PFSK-1 (cell line): Measurements from ENCODE around the gene RAB7A.

Experiments
- FOXP2 ChIP-seq: optimal IDR thresholded peaks from 2 replicates; pipeline ENCODE3; 2011; ENCODE audit warnings: borderline replicate concordance, control low read depth, inconsistent platforms; ENCODE audit not compliant: insufficient read depth; ENCODE audit errors: extremely low read length, extremely low read depth
- POLR2AphosphoS5 ChIP-seq: IDR thresholded peaks from 2 replicates; pipeline ENCODE4 v1.6.1; 2012; ENCODE audit warnings: low read depth, mild to moderate bottlenecking, control low read depth, low read length, moderate library complexity
- SIN3A ChIP-seq: IDR thresholded peaks from 2 replicates; pipeline ENCODE4 v1.6.1; 2012; ENCODE audit warnings: mild to moderate bottlenecking, low read length, moderate library complexity, borderline replicate concordance; ENCODE audit not compliant: insufficient read depth
- TAF1 ChIP-seq: IDR thresholded peaks from 2 replicates; pipeline ENCODE4 v1.6.1; 2012; ENCODE audit warnings: low read length, control low read depth, borderline replicate concordance; ENCODE audit not compliant: insufficient read depth
- TF ChIP-seq, protein P1 (sequence below), 2 experiments: IDR thresholded peaks; 2 replicates each; pipeline versions ENCODE4 v1.6.1 to v1.8.0; 2011 to 2012; ENCODE audit warnings: low read depth in 2 of 2, low read length in 2 of 2, control low read depth in 1 of 2, inconsistent platforms in 1 of 2, mild to moderate bottlenecking in 1 of 2, moderate library complexity in 1 of 2; ENCODE audit not compliant: insufficient read depth in 1 of 2

The RAB7A gene

DNA sequence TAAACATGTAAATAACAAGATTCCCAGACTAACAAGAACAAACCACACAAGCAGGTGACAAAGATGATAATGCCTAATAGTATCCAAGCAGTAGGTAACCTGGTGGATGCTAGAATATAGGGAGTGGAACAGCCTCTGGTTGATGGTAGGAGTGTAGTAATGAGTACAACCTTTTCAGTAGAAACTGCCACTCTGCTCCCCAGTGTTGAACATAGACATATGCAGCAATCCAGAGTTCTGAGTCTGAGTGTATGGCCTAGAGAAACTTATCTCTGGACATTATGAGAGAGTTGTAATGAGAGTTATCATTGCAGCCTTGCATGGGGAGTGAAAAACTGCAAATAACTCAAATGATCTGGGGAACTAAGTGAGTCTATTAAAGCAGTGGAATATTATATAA lies 77.3 kb downstream of the RAB7A start:
- TF ChIP-seq, protein P1, sequence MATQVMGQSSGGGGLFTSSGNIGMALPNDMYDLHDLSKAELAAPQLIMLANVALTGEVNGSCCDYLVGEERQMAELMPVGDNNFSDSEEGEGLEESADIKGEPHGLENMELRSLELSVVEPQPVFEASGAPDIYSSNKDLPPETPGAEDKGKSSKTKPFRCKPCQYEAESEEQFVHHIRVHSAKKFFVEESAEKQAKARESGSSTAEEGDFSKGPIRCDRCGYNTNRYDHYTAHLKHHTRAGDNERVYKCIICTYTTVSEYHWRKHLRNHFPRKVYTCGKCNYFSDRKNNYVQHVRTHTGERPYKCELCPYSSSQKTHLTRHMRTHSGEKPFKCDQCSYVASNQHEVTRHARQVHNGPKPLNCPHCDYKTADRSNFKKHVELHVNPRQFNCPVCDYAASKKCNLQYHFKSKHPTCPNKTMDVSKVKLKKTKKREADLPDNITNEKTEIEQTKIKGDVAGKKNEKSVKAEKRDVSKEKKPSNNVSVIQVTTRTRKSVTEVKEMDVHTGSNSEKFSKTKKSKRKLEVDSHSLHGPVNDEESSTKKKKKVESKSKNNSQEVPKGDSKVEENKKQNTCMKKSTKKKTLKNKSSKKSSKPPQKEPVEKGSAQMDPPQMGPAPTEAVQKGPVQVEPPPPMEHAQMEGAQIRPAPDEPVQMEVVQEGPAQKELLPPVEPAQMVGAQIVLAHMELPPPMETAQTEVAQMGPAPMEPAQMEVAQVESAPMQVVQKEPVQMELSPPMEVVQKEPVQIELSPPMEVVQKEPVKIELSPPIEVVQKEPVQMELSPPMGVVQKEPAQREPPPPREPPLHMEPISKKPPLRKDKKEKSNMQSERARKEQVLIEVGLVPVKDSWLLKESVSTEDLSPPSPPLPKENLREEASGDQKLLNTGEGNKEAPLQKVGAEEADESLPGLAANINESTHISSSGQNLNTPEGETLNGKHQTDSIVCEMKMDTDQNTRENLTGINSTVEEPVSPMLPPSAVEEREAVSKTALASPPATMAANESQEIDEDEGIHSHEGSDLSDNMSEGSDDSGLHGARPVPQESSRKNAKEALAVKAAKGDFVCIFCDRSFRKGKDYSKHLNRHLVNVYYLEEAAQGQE (IDR thresholded peaks at IDR 0.05; ENCODE audit: insufficient read depth in 1 of 2, low read depth in 2 of 2, low read length in 2 of 2) = no peak
- TF ChIP-seq TAF1 (no peak), SIN3A (no peak), POLR2AphosphoS5 (no peak), FOXP2 (no peak)

DNA sequence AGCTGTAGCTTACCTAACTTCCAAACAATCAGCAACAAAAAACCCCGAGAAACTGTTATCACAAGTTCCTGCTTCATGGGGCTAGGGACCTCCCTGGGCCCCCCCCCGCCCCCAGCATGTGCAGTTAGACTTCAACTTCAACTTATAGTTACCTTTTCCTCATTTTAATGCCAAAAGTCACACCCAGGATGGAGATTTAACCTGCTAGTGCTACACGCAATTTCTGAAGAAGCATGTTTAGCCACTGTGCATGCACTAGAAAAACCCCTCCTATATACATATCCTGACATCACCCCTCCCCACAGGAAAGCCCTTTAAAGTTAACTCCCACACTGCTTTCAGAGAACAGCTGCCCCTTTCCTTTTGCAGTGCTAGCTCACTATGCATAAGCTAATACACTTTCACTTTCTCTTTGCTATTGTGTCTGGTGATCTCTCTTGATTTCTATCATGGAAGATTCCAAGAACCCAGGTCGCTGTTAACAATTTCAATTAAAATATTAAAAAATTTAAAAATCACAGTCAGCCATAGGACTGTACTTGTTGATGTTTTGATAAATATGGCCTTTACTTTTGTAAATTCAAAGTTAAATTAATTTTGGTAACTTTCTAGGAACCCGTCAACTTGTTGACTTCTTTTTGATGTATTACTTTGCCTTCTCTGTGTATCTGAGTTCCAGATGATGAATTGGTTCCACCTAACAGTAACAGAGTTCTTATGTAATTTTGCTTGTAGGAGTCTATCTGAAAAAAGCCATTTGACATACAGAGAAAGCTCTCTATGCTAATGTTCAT lies 78.2 kb downstream of the RAB7A start:
- TF ChIP-seq SIN3A (peak; percentile 89; the same call in 1 of the 2 replicates), TAF1 (no peak)

DNA sequence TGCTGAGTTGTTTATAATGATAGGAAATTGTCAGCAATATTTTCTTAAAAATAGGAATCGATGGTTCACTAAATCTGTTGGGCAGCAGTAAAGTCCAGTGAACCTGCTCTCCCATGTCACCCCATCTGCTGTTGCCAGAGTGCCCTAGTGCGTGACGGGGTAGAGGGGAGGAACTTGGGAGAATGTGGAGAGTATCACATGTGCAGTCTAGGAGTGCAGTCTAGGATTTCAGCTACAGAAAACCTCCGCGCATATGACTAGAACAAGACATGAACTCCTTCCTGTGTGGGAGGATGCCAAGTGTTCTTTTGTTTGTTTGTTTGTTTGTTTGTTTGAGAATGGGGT lies 78.8 kb downstream of the RAB7A start:
- TF ChIP-seq SIN3A (no peak), FOXP2 (no peak), TAF1 (no peak), POLR2AphosphoS5 (no peak)
- TF ChIP-seq, protein P1 (IDR thresholded peaks at IDR 0.05; ENCODE audit: insufficient read depth in 1 of 2, low read depth in 2 of 2, low read length in 2 of 2) = no peak

DNA sequence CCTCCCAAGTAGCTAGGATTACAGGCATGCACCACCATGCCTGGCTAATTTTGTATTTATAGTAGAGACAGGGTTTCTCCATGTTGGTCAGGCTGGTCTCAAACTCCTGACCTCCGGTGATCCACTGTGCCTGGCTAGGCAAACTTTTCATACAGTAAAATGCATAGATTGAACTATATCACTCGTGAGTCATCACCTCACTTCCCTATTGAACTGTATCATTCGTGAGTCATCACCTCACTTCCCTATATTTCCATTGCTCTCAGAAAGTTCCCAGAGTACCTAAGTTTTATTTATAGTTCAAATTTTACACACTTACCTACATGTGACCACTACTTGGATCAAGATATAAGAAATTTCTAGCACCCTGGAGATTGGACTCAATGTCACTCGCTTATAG lies 79.8 kb downstream of the RAB7A start:
- no peak for TF ChIP-seq TAF1
- TF ChIP-seq, protein P1 (IDR thresholded peaks at IDR 0.05; ENCODE audit: insufficient read depth in 1 of 2, low read depth in 2 of 2, low read length in 2 of 2) = no peak
- TF ChIP-seq SIN3A = no peak
- no peak for TF ChIP-seq FOXP2
- no peak for TF ChIP-seq POLR2AphosphoS5

DNA sequence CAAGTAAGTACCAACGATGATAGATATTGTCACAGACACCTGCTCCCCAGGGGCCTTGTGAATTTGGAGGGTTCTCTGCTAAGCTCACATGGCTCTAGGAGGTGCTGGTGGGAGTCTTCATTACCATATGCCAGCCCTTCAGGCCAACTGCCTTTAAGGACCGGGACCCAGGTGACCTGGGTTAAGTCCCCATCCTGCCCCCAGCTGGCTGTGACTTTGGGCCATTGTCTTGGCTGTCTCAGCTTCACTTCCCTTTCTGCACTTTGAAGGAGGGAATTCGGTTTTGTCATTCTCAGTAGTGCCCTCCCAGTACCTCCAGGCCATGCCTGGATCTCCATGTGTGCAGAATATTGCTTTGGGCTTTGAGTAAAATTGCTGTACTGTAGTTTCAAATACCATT lies 80.6 kb downstream of the RAB7A start:
- TF ChIP-seq TAF1 = no peak
- TF ChIP-seq FOXP2 = no peak
- TF ChIP-seq SIN3A = no peak
- TF ChIP-seq POLR2AphosphoS5 = no peak
- TF ChIP-seq, protein P1 (IDR thresholded peaks at IDR 0.05; ENCODE audit: insufficient read depth in 1 of 2, low read depth in 2 of 2, low read length in 2 of 2) = no peak
